ENCODE results near the gene MON1B. TPM values are rescaled to one million over a fixed set of nuclear protein-coding genes. Genes with fewer than 3 reads are reported as not detected.

The MON1B gene
- 34.1 and 57.3 TPM in 2 replicates for total RNA-seq (2011; cell fraction: chromatin; rRNA removed; ENCODE audit: low replicate concordance)
- 30.7 and 34.0 TPM in 2 replicates for total RNA-seq (2011; cell fraction: nucleolus; rRNA removed)
- total RNA-seq (2011; cell fraction: nucleoplasm; rRNA removed), result 39.2 and 48.4 TPM in 2 replicates
- 13.4 and 18.7 TPM in 2 replicates for total RNA-seq (2014; rRNA removed)
- 6.7 and 7.3 TPM in 2 replicates for total RNA-seq (2014; rRNA removed; fragmentation: Illumina TruSeq; extraction: Trizol)
- 7.8 TPM in 2 replicates for total RNA-seq (2015; rRNA removed; fragmentation: Illumina TruSeq; extraction: Trizol)
- 53.8 and 66.0 TPM in 2 replicates for total RNA-seq (2021)
- 12.6 and 16.4 TPM in 2 replicates for polyA plus RNA-seq (2011; rRNA removed)
- 15.9 and 30.6 TPM in 2 replicates for polyA plus RNA-seq (2011; cell fraction: cytosol; rRNA removed)
- polyA plus RNA-seq (2011; cell fraction: nucleus; rRNA removed), result 69.5 and 88.7 TPM in 2 replicates
- 19.9 and 41.0 TPM in 2 replicates for polyA plus RNA-seq (2012)
- polyA plus RNA-seq (2014; fragmentation: Illumina TruSeq; extraction: Trizol), result 24.5 and 33.4 TPM in 2 replicates
- 1 to 10 TPM; 5.0 to 5.4 TPM for polyA plus RNA-seq (2014; fragmentation: Nextera tagmentation; extraction: Ambion mirVana)
- 25.8 and 32.2 TPM in 2 replicates for polyA plus RNA-seq (2014; rRNA removed)
- 6.8 and 9.5 TPM in 2 replicates for polyA minus RNA-seq (2011; rRNA and poly(A)+ RNA removed)
- polyA minus RNA-seq (2011; cell fraction: cytosol; rRNA and poly(A)+ RNA removed), result 13.3 and 14.4 TPM in 2 replicates
- 16.4 and 17.6 TPM in 2 replicates for polyA minus RNA-seq (2011; cell fraction: nucleus; rRNA and poly(A)+ RNA removed)
- percentile 88 among the genes with signal in this experiment for Bru-seq, nascent RNA
- percentile 87 among the genes with signal in this experiment for BruChase-seq, experiment 1, labeled RNA remaining after a 2-hour chase
- percentile 89 among the genes with signal in this experiment for BruChase-seq, experiment 2, labeled RNA remaining after a 6-hour chase
- long read RNA-seq, experiment 1, full-length matches to known transcripts, result 59 of 127 reads
- long read RNA-seq, experiment 1, partial matches to known transcripts, result 61 of 127 reads
- long read RNA-seq, experiment 1, other reads (novel, unspliced or antisense), result 7 of 127 reads
- long read RNA-seq, experiment 2, full-length matches to known transcripts, result 15 of 30 reads
- long read RNA-seq, experiment 2, partial matches to known transcripts, result 11 of 30 reads
- long read RNA-seq, experiment 2, other reads (novel, unspliced or antisense), result 4 of 30 reads
- long read RNA-seq, experiment 3, full-length matches to known transcripts, result 15 of 23 reads
- long read RNA-seq, experiment 3, partial matches to known transcripts, result 1 of 23 reads
- long read RNA-seq, experiment 3, other reads (novel, unspliced or antisense), result 7 of 23 reads

- Histone ChIP-seq H3K4me1 (replicated peaks in 1 of 2; ENCODE audit: control insufficient read depth in 2 of 2, insufficient read depth in 2 of 2, low read length in 2 of 2) (peaks cover 9 to 17% of the 10 kb centered on the region in 2 experiments; a peak in 3 of 5 replicates), H3K4me2 (ENCODE audit: insufficient read depth, low read length) (peak within 1 kb of the TSS; percentile 83), H3K9me1 (ENCODE audit: control insufficient read depth, insufficient read depth, low read length) (peaks cover 3% of the 10 kb centered on the region), H4K20me1 (replicated peaks; ENCODE audit: control insufficient read depth, insufficient read depth, low read length) (no peaks in the 10 kb centered on the region), H3K27me3 (ENCODE audit: control insufficient read depth in 2 of 2, insufficient read depth in 2 of 2, low read length in 2 of 2) (no peaks in the 10 kb centered on the region), H3K27ac (ENCODE audit: extremely low read depth, low read depth, low read length) (peak within 1 kb of the TSS; percentile 99), H3K4me3 (peak within 1 kb of the TSS; percentile 84), H3K36me3 (ENCODE audit: control insufficient read depth, insufficient read depth, low read length) (peaks cover 33% of the 10 kb centered on the region; the same call in 2 of the 3 replicates), H3K79me2 (ENCODE audit: control insufficient read depth, insufficient read depth, low read length) (peaks cover 23% of the 10 kb centered on the region), H3K9ac (ENCODE audit: insufficient read depth in 1 of 2, low read depth in 2 of 2, low read length in 2 of 2) (peak within 1 kb of the TSS; percentile 95 to 96), H3K9me3 (replicated peaks; ENCODE audit: control insufficient read depth, insufficient read depth, low read depth, low read length) (no peaks in the 10 kb centered on the region), H2AFZ (ENCODE audit: low read depth, low read length) (peak within 1 kb of the TSS; percentile 98)
- no TSS peak for BruUV-seq (replicated peaks)
- DNase-seq (ENCODE audit: extremely low read depth in 1 of 4, low spot score in 3 of 4), result peak; percentile 95 to 99 (median 96)
- peak; percentile 99 for ATAC-seq
- intact Hi-C loops (cut with micrococcal nuclease), result no loop called here
- POLR2A ChIA-PET, result interaction anchor here (0.6 to 1.6 kb wide), 8 partner anchors 9 to 1758 kb away, joined by 3 to 5 read pairs (median 3); no protein-coding TSS in a partner anchor
- WGBS (ENCODE audit: insufficient coverage, low coverage, missing lambda C conversion rate), result under 1% methylated on average over 62 of the region's 63 CpGs
- FAIRE-seq, result peak; percentile 100
- CTCF ChIA-PET (ENCODE audit: low intra/inter-chr PET ratio), result no interaction called here
- in situ Hi-C loops (cut with MboI), result loop anchor here (25.0 kb wide), 2 partner anchors 1553 to 1978 kb away; partner anchors contain the start of genes CTRB1, CTRB2, KARS1 and TERF2IP
- peak; percentile 85 for TF ChIP-seq CXXC5 (CRISPR knock-in tag; IDR thresholded peaks at IDR 0.05)
- TF ChIP-seq SP2 (IDR thresholded peaks at IDR 0.05; ENCODE audit: extremely low read depth, low read depth, low read length, poor library complexity, severe bottlenecking), result peak; percentile 81
- peak; percentile 87 for TF ChIP-seq PHF8 (IDR thresholded peaks at IDR 0.05; ENCODE audit: borderline replicate concordance, low read length)
- peak; percentile 91 for TF ChIP-seq PHF20 (IDR thresholded peaks at IDR 0.05; ENCODE audit: partially characterized antibody)
- peak; percentile 52; the same call in 1 of the 2 replicates for TF ChIP-seq CC2D1A (IDR thresholded peaks at IDR 0.05)
- 0 out of 2 replicates have a peak, but pooled peaks have one; percentile 14 for TF ChIP-seq E2F3 (CRISPR knock-in tag; IDR thresholded peaks at IDR 0.05)
- peak in 1 of 2 experiments; percentile 18; a peak in 1 of 4 replicates for TF ChIP-seq HDAC1 (IDR thresholded peaks at IDR 0.05)
- TF ChIP-seq MEIS2 (IDR thresholded peaks at IDR 0.05; ENCODE audit: partially characterized antibody), result peak; percentile 61
- peak; percentile 67 for TF ChIP-seq TBP (optimal IDR thresholded peaks at IDR 0.05; ENCODE audit: low read depth, low read length)
- TF ChIP-seq ETV6 (IDR thresholded peaks at IDR 0.05; ENCODE audit: borderline replicate concordance in 1 of 2, low read depth in 2 of 2, low read length in 1 of 2), result peak; percentile 65 to 89; a peak in 3 of 4 replicates
- no peak for TF ChIP-seq ETV6 (CRISPR knock-in tag; IDR thresholded peaks at IDR 0.05; ENCODE audit: borderline replicate concordance)
- peak; percentile 92 for TF ChIP-seq RBM25 (IDR thresholded peaks at IDR 0.05; ENCODE audit: low read depth, low read length, severe bottlenecking)
- peak; percentile 97 for TF ChIP-seq VEZF1 (CRISPR knock-in tag; IDR thresholded peaks at IDR 0.05)
- no peak for TF ChIP-seq JUN (IDR thresholded peaks at IDR 0.05; ENCODE audit: borderline replicate concordance, low read depth, low read length)
- no peak for TF ChIP-seq JUN (CRISPR knock-in tag; IDR thresholded peaks at IDR 0.05; ENCODE audit: borderline replicate concordance)
Observed at GRCh38 chr16:77190478-77191258, at the start of gene MON1B. MON1B (plus strand) TSS chr16:77191190; CDS start chr16:77191486, 296 bp downstream.

Data from K562 (cell line).